MCF 10A (cell line): Measurements from ENCODE around the gene SMAD9. TPM values are rescaled to one million over a fixed set of nuclear protein-coding genes. Genes with fewer than 3 reads are reported as not detected.
A peak's percentile ranks its signal among the peaks of the same experiment; 100 is the strongest.

Source experiments
- BruUV-seq: library from RNA; stranded (reverse); fragments of 400-500 nt; replicated peaks from 2 replicates; lab custom pipeline; 2021; lab: Mats Ljungman, UMichigan
- CTCF ChIA-PET: fragments of 300-600 bp; sonication (Branson Sonifier 250); formaldehyde crosslinking; extraction: SDS; loops from one replicate; lab custom pipeline; 2021; ENCODE audit warnings: antibody characterized with exemption, inconsistent platforms; lab: Yijun Ruan, JAX
- POLR2A ChIA-PET: fragments of 300-600, 350-650 bp; sonication (Branson Sonifier 250); formaldehyde crosslinking; extraction: SDS; loops from one replicate; lab custom pipeline; 2020; ENCODE audit warnings: antibody characterized with exemption, inconsistent platforms; lab: Yijun Ruan, JAX
- DNase-seq: peaks from one replicate; pipeline ENCODE4 v3.0.0-alpha.2; 2018; ENCODE audit not compliant: unreplicated experiment
- H3K27ac Mint-ChIP-seq: one replicate; pipeline ENCODE4 v1.8.0; 2022; ENCODE audit warnings: mild to moderate bottlenecking, low read depth, mixed read lengths; ENCODE audit not compliant: unreplicated experiment
- H3K27me3 Mint-ChIP-seq: one replicate; pipeline ENCODE4 v1.8.0; 2022; ENCODE audit warnings: mixed read lengths; ENCODE audit not compliant: insufficient read depth, unreplicated experiment
- H3K36me3 Mint-ChIP-seq: one replicate; pipeline ENCODE4 v1.8.0; 2022; ENCODE audit warnings: mild to moderate bottlenecking, moderate library complexity, mixed read lengths; ENCODE audit not compliant: insufficient read depth, unreplicated experiment
- H3K4me1 Mint-ChIP-seq: one replicate; pipeline ENCODE4 v1.8.0; 2022; ENCODE audit warnings: mixed read lengths; ENCODE audit not compliant: insufficient read depth, unreplicated experiment
- H3K4me3 Mint-ChIP-seq: one replicate; pipeline ENCODE4 v1.8.0; 2022; ENCODE audit warnings: mild to moderate bottlenecking, moderate library complexity, mixed read lengths; ENCODE audit not compliant: unreplicated experiment
- H3K9me3 Mint-ChIP-seq: one replicate; pipeline ENCODE4 v1.8.0; 2022; ENCODE audit warnings: mixed read lengths; ENCODE audit not compliant: unreplicated experiment
- CTCF ChIP-seq: fragments of 200-600 bp; IDR thresholded peaks from one replicate; pipeline ENCODE4 v1.8.0; 2022; ENCODE audit warnings: antibody characterized with exemption, mild to moderate bottlenecking; ENCODE audit not compliant: unreplicated experiment
- intact Hi-C: fragments of 100-400 bp; cut with micrococcal nuclease; formaldehyde crosslinking; loops from 2 replicates; pipeline ENCODE4 v1.14.1; 2022
- total RNA-seq: library from RNA; stranded (reverse); gene quantifications from 2 replicates; pipeline ENCODE4 v1.2.3, GENCODE V29; 2022

The SMAD9 gene
- total RNA-seq, 1 experiment from 2014 or later = 1.6 TPM

GRCh38 chr13:36945078-36945477 lies 25.0 kb upstream of the SMAD9 start:
- no peaks in the 10 kb centered on the region for H3K9me3 Mint-ChIP-seq
- CTCF ChIA-PET = interaction anchor here (0.6 to 2.1 kb wide), 2 partner anchors 65 to 86 kb away, joined by 3 to 5 read pairs; no protein-coding TSS in a partner anchor
- H3K27me3 Mint-ChIP-seq = no peaks in the 10 kb centered on the region
- peak overlapping the region; percentile 3 for H3K27ac Mint-ChIP-seq
- TF ChIP-seq CTCF = no peak
- intact Hi-C loops = no loop called here
- POLR2A ChIA-PET = interaction anchor here (0.8 kb wide), 1 partner anchor 15 kb away, joined by 5 read pairs; no protein-coding TSS in a partner anchor
- DNase-seq = no peak
- no peaks in the 10 kb centered on the region for H3K4me1 Mint-ChIP-seq
- no TSS peak for BruUV-seq
- peaks cover 30% of the 10 kb centered on the region for H3K36me3 Mint-ChIP-seq
- H3K4me3 Mint-ChIP-seq = no peak overlapping the region

- Mint-ChIP-seq H3K27ac (no peak overlapping the region), H3K9me3 (no peaks in the 10 kb centered on the region), H3K4me1 (no peaks in the 10 kb centered on the region), H3K36me3 (no peaks in the 10 kb centered on the region), H3K4me3 (no peak overlapping the region), H3K27me3 (no peaks in the 10 kb centered on the region)
- ChIA-PET POLR2A (interaction anchor here (1.2 kb wide), 1 partner anchor 57 kb away, joined by 4 read pairs; no protein-coding TSS in a partner anchor), CTCF (interaction anchor here (0.7 kb wide), 1 partner anchor 64 kb away, joined by 3 read pairs; no protein-coding TSS in a partner anchor)
- BruUV-seq = no TSS peak
- DNase-seq = no peak
- intact Hi-C loops = no loop called here
- no peak for TF ChIP-seq CTCF
These were observed 5.6 kb upstream of the SMAD9 start for GRCh38 chr13:36925603-36926002.

GRCh38 chr13:36924001-36924400 lies 4.0 kb upstream of the SMAD9 start:
- H3K4me1 Mint-ChIP-seq = no peaks in the 10 kb centered on the region
- no peak overlapping the region for H3K4me3 Mint-ChIP-seq
- no peaks in the 10 kb centered on the region for H3K36me3 Mint-ChIP-seq
- CTCF ChIA-PET = interaction anchor here (0.6 to 1.0 kb wide), 3 partner anchors 55 to 72 kb away, joined by 3 read pairs; no protein-coding TSS in a partner anchor
- no peaks in the 10 kb centered on the region for H3K9me3 Mint-ChIP-seq
- no peak overlapping the region for H3K27ac Mint-ChIP-seq
- H3K27me3 Mint-ChIP-seq = no peaks in the 10 kb centered on the region
- DNase-seq = no peak
- BruUV-seq = no TSS peak
- TF ChIP-seq CTCF = no peak
- intact Hi-C loops = no loop called here
- POLR2A ChIA-PET = no interaction called here

GRCh38 chr13:36921631-36922301 lies 1.7 kb upstream of the SMAD9 start:
- intact Hi-C loops = no loop called here
- no peaks in the 10 kb centered on the region for H3K27me3 Mint-ChIP-seq
- TF ChIP-seq CTCF = no peak
- no TSS peak for BruUV-seq
- H3K36me3 Mint-ChIP-seq = no peaks in the 10 kb centered on the region
- no peak overlapping the region for H3K27ac Mint-ChIP-seq
- ChIA-PET POLR2A (no interaction called here), CTCF (interaction anchor here (1.0 kb wide), 1 partner anchor 944 kb away, joined by 3 read pairs; no protein-coding TSS in a partner anchor)
- H3K4me3 Mint-ChIP-seq = no peak overlapping the region
- no peak for DNase-seq
- no peaks in the 10 kb centered on the region for H3K4me1 Mint-ChIP-seq
- H3K9me3 Mint-ChIP-seq = no peaks in the 10 kb centered on the region
